SK-N-SH treated with all-trans-retinoic acid at 6 μM for 48 hours (cell line): ENCODE results near the gene SERPINC1.

Experiments used
- ESRRG ChIP-seq: fragments of 250-450 bp; sonication (Bioruptor Pico); IDR thresholded peaks from 2 replicates; pipeline ENCODE4 v1.6.1; 2021; ENCODE audit warnings: mild to moderate bottlenecking
- OSR1 ChIP-seq: fragments of 250-450 bp; sonication (Bioruptor Pico); IDR thresholded peaks from 2 replicates; pipeline ENCODE4 v1.8.0; 2022; ENCODE audit warnings: moderate library complexity, mild to moderate bottlenecking, inconsistent platforms
- RARB ChIP-seq: fragments of 250-450 bp; sonication (Bioruptor Pico); IDR thresholded peaks from 2 replicates; pipeline ENCODE4 v1.8.0; 2021; ENCODE audit warnings: mild to moderate bottlenecking, moderate library complexity
- ZFP3 ChIP-seq: fragments of 250-450 bp; sonication (Bioruptor Pico); IDR thresholded peaks from 2 replicates; pipeline ENCODE4 v1.5.0; 2020; ENCODE audit warnings: mild to moderate bottlenecking, moderate library complexity

GRCh38 chr1:173920861-173921260 is 3.7 kb upstream of the SERPINC1 start:
- TF ChIP-seq ESRRG (CRISPR knock-in tag) (no peak), OSR1 (CRISPR knock-in tag) (no peak), RARB (CRISPR knock-in tag) (no peak), ZFP3 (CRISPR knock-in tag) (no peak)
